Spleen (tissue), 7 donors: ENCODE measurements around the gene CSNK2A1.

ENCODE experiments used
- CTCF ChIP-seq, 11 experiments: fragments of 200-600 bp in 7 of 11; fragments of 450-650 bp in 4 of 11; sonication (generic) in 4 of 11; IDR thresholded peaks in 8 of 11; conservative IDR thresholded peaks in 3 of 11; 1 replicate in 7 of 11; 2 replicates in 4 of 11; pipeline versions ENCODE4 v1.4.0 to v1.8.0; 2016 to 2021; ENCODE audit warnings: antibody characterized with exemption in 11 of 11, inconsistent platforms in 4 of 11, mild to moderate bottlenecking in 1 of 11
- POLR2A ChIP-seq, 3 donors: fragments of 450-650 bp; IDR thresholded peaks; one replicate each; pipeline ENCODE4 v1.5.1; 2017; ENCODE audit warnings: antibody characterized with exemption in 3 of 3, mild to moderate bottlenecking in 1 of 3
- donor health status: DM: no; HTN: no; CAD: no; lungs with moderate emphysema.
- donor health status: DM: no; HTN: no; CAD: no.
- donor health status: DM: no; HTN: no; CAD: no.

GRCh38 chr20:562232-562897 is 18.8 kb upstream of the CSNK2A1 start:
- TF ChIP-seq CTCF (IDR thresholded peaks at IDR 0.05 in 8 of 11, conservative IDR thresholded peaks at IDR 0.05 in 3 of 11) (no peak), POLR2A (IDR thresholded peaks at IDR 0.05) (no peak)
